Adrenal gland (tissue), 12 donors: ENCODE data around the gene SH2D4B. TPM values are rescaled to one million over a fixed set of nuclear protein-coding genes. Genes with fewer than 3 reads are reported as not detected.
A peak's percentile ranks its signal among the peaks of the same experiment; 100 is the strongest.

Experiments used
- DNase-seq, 7 donors: peaks; one replicate each; pipeline ENCODE4 v3.0.0-alpha.2; 2019 to 2020
- H3K27ac ChIP-seq, 5 donors: fragments of 200-600 bp; sonication (generic) in 4 of 5; 1 replicate in 3 of 5; 2 replicates in 2 of 5; pipeline versions ENCODE4 v1.5.1 to v1.8.0; 2016 to 2020; ENCODE audit warnings: mild to moderate bottlenecking in 1 of 5
- H3K27me3 ChIP-seq: fragments of 200-600 bp; 2 replicates; pipeline ENCODE4 v1.8.0; 2021
- H3K36me3 ChIP-seq, 2 donors: fragments of 200-600 bp; replicated peaks in 1 of 2; 1 replicate in 1 of 2; 2 replicates in 1 of 2; pipeline versions ENCODE4 v1.5.1 to v1.8.0; 2018 to 2022
- H3K4me1 ChIP-seq, 2 donors: fragments of 200-600 bp; replicated peaks in 1 of 2; 1 replicate in 1 of 2; 2 replicates in 1 of 2; pipeline versions ENCODE4 v1.5.1 to v1.8.0; 2018 to 2021
- H3K4me3 ChIP-seq, 4 donors: fragments of 200-600 bp; sonication (generic) in 3 of 4; one replicate each; pipeline ENCODE4 v1.5.1; 2016 to 2018
- H3K9me3 ChIP-seq, 3 donors: fragments of 200-600 bp; sonication (generic) in 1 of 3; replicated peaks in 1 of 3; 1 replicate in 2 of 3; 2 replicates in 1 of 3; pipeline versions ENCODE4 v1.5.1 to v1.8.0; 2016 to 2021
- POLR2A ChIP-seq, 2 donors: fragments of 450-650 bp; IDR thresholded peaks; one replicate each; pipeline ENCODE4 v1.6.1; 2017; ENCODE audit warnings: antibody characterized with exemption in 2 of 2, mild to moderate bottlenecking in 2 of 2, moderate library complexity in 1 of 2
- whole genome bisulfite sequencing, 4 donors: extraction: QIAGEN DNeasy Blood & Tissue Kit in 2 of 4; methylation state at CpG; one replicate each; pipeline versions ENCODE4 v1.1.5 to v1.1.7; 2013 to 2017; 5-methylcytosine and 5-hydroxymethylcytosine counted together
- intact Hi-C, 2 donors: fragments of 100-400 bp; cut with DNase I; formaldehyde crosslinking; loops; one replicate each; pipeline versions ENCODE4 v1.14.1 to v1.15.0; 2022 to 2023
- polyA plus RNA-seq, 3 donors: library from polyadenylated mRNA; stranded (reverse); fragments of 200-250 nt in 2 of 3; fragments of 350-450 nt in 1 of 3; fragmentation: Illumina TruSeq in 1 of 3; extraction: RNeasy Lipid Tissue Mini Kit (QIAGEN cat#74804) in 1 of 3; gene quantifications; one replicate each; pipeline ENCODE4 v1.2.3, GENCODE V29; 2013 to 2014
- total RNA-seq, 9 donors: library from RNA; depleted of rRNA in 4 of 9; stranded (reverse); fragments of >200 nt in 4 of 9; fragments of 120-200 nt in 1 of 9; fragmentation: NEBNext Ultra II Directional in 1 of 9; extraction: Animal tissue kit (Norgen Biotek cat#: 25700) in 1 of 9; gene quantifications; one replicate each; pipeline versions ENCODE4 v1.1.0 to v1.2.4, GENCODE V29; 2013 to 2023
- TF ChIP-seq, protein P1 (sequence below), 6 experiments: fragments of 450-650 bp in 4 of 6; fragments of 200-600 bp in 2 of 6; sonication (generic) in 1 of 6; IDR thresholded peaks; 1 replicate in 5 of 6; 2 replicates in 1 of 6; pipeline versions ENCODE4 v1.5.1 to v1.8.0; 2016 to 2021; ENCODE audit warnings: antibody characterized with exemption in 6 of 6, mild to moderate bottlenecking in 2 of 6, moderate library complexity in 1 of 6
- donor health status: healthy with polysubstance abuse.
- donor health status: Bipolar disorder and iron deficiency.
- donor health status: DM: yes; HTN: yes; CAD: no.
- donor health status: DM: no; HTN: no; CAD: no.
- donor health status: DM: no; HTN: no; CAD: no.
- donor health status: DM: yes; HTN: yes; CAD: no.

Gene SH2D4B
- total and polyA plus RNA-seq, 12 donors, result 0.06 to 0.35 (median 0.07) TPM; not detected in 9

DNA sequence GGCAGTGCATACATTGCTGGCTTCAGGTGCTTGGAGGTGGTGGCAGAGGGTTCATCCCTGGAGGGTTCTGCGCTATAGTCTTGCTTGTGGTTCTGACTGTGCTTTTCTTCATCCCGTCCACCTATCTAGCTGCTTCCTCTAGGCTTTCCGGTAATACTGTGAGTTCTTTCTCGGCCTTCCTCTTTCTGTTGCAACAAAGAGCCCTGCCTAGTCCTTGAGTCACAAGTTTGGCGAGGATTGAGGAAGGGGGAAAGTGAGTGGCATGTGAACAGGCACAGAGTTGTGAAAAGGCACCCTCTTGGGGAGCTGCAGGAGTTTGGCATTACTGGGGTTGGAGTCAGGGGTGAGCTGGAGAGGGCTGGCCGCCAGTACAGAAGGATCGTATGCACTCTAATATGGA lies 123.0 kb downstream of the SH2D4B start:
- Histone ChIP-seq H3K4me3 (no peak overlapping the region), H3K4me1 (peaks cover 0 to 9% of the 10 kb centered on the region in 2 donors), H3K9me3 (no peaks in the 10 kb centered on the region), H3K27me3 (no peaks in the 10 kb centered on the region), H3K27ac (no peak overlapping the region), H3K36me3 (no peaks in the 10 kb centered on the region)
- peak in 3 of 7 donors; percentile 16 to 55 (median 26) for DNase-seq
- intact Hi-C loops, result loop anchor here in 1 of 2 donors (10.0 kb wide), 1 partner anchor 264 kb away; no protein-coding TSS in a partner anchor
- no peak for TF ChIP-seq POLR2A (IDR thresholded peaks at IDR 0.05)
- TF ChIP-seq, protein P1, sequence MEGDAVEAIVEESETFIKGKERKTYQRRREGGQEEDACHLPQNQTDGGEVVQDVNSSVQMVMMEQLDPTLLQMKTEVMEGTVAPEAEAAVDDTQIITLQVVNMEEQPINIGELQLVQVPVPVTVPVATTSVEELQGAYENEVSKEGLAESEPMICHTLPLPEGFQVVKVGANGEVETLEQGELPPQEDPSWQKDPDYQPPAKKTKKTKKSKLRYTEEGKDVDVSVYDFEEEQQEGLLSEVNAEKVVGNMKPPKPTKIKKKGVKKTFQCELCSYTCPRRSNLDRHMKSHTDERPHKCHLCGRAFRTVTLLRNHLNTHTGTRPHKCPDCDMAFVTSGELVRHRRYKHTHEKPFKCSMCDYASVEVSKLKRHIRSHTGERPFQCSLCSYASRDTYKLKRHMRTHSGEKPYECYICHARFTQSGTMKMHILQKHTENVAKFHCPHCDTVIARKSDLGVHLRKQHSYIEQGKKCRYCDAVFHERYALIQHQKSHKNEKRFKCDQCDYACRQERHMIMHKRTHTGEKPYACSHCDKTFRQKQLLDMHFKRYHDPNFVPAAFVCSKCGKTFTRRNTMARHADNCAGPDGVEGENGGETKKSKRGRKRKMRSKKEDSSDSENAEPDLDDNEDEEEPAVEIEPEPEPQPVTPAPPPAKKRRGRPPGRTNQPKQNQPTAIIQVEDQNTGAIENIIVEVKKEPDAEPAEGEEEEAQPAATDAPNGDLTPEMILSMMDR (IDR thresholded peaks at IDR 0.05), result no peak
- WGBS, 4 donors, result 72 to 76% (median 76%) methylated on average over 5 to 7 of the region's 7 CpGs

DNA sequence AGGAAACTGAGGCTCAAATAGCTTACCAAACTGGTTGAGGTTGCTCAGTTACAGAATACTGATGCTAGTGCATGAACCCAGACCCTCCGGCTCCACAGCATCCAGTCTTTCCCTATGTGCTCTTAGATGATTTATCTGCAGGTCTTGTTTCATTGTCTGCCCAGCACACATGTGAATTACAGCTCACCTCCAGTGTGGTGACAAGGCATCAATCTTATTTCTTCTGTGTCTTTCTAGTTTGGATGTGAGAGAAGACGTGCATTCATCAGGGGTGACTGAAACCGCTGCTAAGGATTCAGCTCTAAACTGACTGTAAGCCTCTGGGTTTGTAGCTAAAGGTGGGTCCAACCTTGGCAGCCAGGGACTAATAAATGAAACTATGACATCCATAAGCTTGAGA lies 123.8 kb downstream of the SH2D4B start:
- no peak for TF ChIP-seq POLR2A (IDR thresholded peaks at IDR 0.05)
- TF ChIP-seq, protein P1 (IDR thresholded peaks at IDR 0.05), result no peak
- H3K36me3 ChIP-seq, result no peaks in the 10 kb centered on the region
- no peak for DNase-seq
- H3K27ac ChIP-seq, result no peak overlapping the region
- intact Hi-C loops, result loop anchor here in 1 of 2 donors (10.0 kb wide), 1 partner anchor 263 kb away; no protein-coding TSS in a partner anchor
- no peak overlapping the region for H3K4me3 ChIP-seq
- peaks cover 0 to 9% of the 10 kb centered on the region in 2 donors for H3K4me1 ChIP-seq
- H3K27me3 ChIP-seq, result no peaks in the 10 kb centered on the region
- 79 to 98% (median 95%) methylated on average over 3 of the region's 3 CpGs for WGBS, 4 donors
- no peaks in the 10 kb centered on the region for H3K9me3 ChIP-seq

DNA sequence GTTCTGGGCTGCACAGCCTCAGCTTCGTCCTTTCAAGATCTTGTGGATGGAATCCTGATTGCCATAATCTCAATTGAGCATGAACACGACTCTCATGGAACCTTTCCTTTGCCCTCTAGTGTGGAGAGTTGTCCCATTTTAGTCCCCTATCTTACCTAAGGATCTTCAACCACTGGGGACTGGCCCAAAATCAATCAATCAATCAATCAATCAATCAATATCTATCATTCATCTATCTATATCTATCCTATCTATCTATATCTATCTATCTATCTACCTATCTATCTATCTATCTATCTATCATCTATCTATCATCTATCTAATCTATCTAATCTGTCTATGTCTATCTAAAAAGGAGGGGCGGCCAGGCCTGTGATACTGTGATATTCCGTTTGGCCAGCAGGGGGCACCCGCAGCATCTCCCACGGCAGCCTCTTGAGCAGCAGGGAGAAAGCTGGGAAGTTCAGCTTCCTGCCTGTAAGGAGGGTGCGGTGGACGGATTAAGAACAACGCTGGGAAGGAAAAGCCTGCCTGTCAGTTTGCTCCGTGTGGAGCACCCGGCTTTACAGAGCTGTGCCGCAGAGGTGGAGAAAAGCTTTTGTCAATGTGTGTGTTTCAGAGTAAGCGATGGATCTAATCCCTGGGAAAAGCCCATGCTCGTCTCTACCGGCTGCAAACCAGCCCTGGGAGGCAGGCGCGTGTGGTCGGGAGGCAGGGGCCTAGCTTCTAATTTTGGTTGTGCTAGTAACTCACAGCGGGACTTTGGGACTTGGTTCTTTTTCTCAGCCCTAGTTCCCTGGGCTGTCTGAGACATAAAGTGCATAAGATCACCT lies 124.9 kb downstream of the SH2D4B start:
- H3K36me3 ChIP-seq, result no peaks in the 10 kb centered on the region
- peaks cover 0 to 9% of the 10 kb centered on the region in 2 donors for H3K4me1 ChIP-seq
- H3K27me3 ChIP-seq, result no peaks in the 10 kb centered on the region
- H3K9me3 ChIP-seq, result no peaks in the 10 kb centered on the region
- peak overlapping the region in 1 of 4 donors; percentile 41 for H3K4me3 ChIP-seq
- WGBS, 4 donors, result 10 to 15% (median 10%) methylated on average over 9 to 19 of the region's 19 CpGs
- peak overlapping the region in 2 of 5 donors; percentile 52 to 59 for H3K27ac ChIP-seq
- DNase-seq, result peak; percentile 75 to 94 (median 82)
- intact Hi-C loops, result loop anchor here in 1 of 2 donors (10.0 kb wide), 1 partner anchor 262 kb away; no protein-coding TSS in a partner anchor
- TF ChIP-seq POLR2A (IDR thresholded peaks at IDR 0.05), result no peak
- TF ChIP-seq, protein P1 (IDR thresholded peaks at IDR 0.05), result peak; percentile 79 to 89 (median 86)

DNA sequence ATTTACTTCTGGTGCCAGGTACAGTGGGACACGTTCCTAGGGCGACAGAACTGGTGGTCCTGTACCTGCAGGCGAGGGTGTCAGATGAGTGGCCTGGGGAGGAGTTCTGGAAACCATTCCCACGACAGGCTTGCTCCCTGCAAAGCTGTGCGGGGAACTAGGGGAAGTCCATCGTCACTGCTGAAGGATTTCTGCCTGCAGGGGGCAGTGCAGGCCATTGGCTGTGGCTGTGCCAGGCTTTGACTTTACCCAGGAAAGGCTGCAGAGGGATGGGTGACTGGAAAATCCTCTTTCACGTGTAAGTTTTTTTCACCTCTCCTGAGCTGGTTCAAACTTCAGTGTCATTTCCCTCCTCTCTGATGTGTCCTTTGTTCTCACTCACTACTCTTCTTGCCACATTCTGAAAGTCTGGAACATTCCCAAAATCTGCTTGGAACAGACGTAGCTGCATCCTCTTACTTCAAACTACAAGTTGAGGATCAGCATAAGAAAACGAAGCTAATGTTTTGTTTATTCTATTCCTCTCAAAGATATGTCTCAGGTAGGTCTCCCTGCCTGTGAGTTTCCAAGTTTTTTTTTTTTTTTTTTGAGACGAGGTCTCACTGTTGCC lies 126.5 kb downstream of the SH2D4B start:
- intact Hi-C loops, result loop anchor here in 1 of 2 donors (10.0 kb wide), 1 partner anchor 261 kb away; no protein-coding TSS in a partner anchor
- no peaks in the 10 kb centered on the region for H3K27me3 ChIP-seq
- no peaks in the 10 kb centered on the region for H3K9me3 ChIP-seq
- H3K36me3 ChIP-seq, result no peaks in the 10 kb centered on the region
- 20 to 26% (median 21%) methylated on average over 10 of the region's 10 CpGs for WGBS, 4 donors
- H3K4me3 ChIP-seq, result no peak overlapping the region
- H3K4me1 ChIP-seq, result peaks cover 0 to 9% of the 10 kb centered on the region in 2 donors
- TF ChIP-seq, protein P1 (IDR thresholded peaks at IDR 0.05), result peak; percentile 52 to 83 (median 65)
- TF ChIP-seq POLR2A (IDR thresholded peaks at IDR 0.05), result no peak
- DNase-seq, result peak; percentile 65 to 90 (median 78)
- H3K27ac ChIP-seq, result no peak overlapping the region
